ENCODE results near the gene NKX2-2.
"Not testable (repeated sequence)": the region's sequence is repeated elsewhere in the genome, so short reads cannot be mapped to it uniquely, and the experiment has no call there.

Gene NKX2-2

DNA sequence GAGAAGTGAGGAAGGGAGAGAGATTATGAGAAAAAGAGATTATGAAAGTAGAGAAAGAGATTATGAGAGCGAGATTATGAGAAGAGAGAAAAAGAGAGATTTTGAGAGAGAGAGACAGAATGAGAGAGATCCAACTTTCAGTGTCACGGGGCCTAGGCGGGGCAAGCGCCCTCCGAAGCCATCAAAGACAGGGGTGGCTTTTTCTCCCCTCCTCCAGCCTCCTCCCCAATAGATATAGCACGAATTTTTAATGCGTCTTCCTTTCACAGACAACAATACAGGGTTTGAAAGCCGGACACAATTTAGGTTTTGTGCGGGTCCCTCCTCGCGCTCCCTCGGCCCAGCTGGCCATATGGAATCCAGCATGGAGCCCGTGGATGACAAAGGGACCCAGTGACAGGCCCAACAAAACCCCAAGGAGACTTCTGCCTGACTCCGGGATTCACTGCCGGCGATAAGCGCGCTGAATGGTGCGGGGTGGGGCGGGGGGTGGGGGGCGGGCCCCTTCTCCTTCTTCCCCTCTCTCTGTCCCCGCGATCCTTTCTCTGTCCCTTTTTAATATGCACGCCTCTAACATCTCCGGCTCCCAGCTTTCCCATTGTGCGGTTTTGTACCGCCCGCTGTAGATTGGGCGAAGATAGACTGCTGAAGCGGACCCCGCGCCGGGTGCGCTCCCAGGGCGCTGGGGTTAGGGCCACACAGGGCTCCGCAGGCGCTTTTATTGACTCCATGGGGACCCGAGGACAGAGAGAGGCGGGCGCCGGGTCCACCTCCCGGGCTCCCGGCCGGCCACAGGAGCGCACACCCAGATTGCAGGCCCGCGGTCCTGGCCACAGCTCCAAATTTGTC, 5.4 kb downstream of the NKX2-2 start:
- no peak for DNase-seq

DNA sequence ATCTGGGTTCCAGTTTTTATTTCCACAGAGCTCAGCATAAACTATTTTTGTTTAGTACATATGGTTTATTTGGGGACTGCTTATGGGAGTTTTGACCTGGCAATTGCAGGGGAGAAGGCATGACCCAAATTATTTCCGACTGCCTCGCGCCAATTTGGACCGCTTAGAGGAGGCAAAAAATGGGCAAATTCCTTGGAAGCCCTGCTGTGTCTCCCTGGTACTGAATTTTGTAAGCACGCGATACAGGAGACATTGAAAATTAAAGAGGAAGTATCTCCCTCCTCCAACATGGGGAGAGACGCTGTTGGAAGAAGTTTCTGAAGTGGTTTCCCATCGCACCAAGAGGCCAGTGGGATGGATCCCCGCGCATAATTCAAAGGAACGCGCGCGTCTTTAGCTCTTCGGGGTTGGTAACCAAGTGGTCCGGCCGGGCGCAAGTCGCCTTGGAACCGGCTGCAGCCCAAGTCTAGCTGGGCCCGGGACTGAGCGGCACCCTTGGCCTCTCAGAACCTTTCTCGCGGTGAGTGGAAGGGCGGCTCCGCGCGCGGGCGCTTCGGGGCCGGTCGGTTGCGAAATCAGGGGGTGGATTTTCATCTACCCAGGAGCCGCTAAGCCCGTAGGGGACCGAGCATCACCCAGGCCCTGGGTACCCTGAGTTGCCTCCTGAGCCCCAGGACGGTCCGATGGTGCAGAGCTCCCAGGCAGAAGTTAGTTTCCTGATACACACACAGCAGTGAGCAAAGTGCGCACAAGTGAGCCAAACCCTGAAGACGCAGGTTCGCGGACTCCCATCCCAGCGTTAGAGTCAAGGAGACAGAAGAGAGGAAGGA, 6.2 kb downstream of the NKX2-2 start:
- no peak for DNase-seq

DNA sequence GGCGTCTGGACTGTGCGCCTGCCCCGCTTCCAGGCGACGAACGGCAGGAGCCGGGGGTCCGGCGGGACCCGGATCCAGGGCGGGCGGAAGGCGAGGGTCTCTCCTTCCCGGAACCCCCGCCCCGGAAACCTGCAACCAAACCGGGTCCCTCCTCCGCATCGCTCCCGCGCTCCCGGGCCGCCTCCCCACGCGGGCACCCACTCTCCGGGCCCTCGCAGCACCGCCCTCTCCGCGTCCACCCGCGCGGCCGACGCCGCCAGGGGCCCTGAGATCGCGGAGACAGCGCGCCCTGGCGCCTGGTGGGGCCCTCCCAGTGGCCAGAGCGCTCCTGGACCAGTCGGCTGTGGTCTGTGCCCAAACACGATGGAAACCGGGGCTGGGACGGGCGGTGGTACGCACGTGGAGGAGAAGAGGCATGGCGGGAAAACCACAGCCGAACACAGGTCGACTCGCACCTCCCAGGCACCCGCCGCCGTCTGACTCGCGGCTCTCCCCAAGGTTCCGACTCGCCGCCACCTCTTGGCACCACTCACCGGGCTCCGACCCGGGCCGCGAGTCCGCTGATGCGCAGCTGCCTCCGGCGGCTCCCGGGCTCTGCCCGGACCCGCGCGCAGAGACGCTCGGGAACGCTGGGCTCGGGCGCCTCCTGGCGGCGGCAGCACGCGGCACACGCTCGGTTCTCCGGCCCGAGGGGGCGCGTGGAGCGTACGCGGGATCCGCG, 7.9 kb downstream of the NKX2-2 start:
- no peak for DNase-seq

DNA sequence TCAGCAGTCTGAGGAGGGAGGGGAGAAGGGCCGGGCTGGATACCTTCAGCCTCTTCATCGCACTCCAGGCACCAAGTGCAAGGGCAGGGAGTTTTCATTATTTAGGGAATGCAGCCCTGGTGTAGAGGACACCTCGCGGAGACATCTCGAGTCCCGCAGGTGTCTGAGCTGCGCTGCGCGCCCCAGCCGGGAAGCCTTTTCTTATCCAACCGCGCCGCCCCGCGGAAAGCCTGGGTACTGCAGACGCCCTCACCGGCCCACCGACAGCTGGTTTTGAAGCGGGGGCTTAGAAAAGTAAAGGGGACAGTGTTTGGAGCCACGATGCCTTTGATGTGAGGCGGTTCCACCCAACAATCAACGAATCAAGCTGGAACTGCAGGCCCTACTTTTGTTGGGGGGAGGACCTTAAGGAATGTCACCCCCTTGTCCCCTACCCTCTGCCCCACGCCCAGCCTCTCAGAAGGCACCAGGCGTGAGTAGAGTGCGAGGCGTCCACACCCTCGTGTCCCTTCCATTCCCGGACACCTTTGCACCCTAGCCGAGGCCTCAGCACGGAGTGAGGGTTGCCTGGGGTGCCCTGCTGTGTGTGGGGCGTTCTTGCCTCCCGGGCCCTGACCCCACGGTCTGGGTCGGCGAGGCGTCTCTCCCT, 8.6 kb downstream of the NKX2-2 start:
- DNase-seq: no peak

DNA sequence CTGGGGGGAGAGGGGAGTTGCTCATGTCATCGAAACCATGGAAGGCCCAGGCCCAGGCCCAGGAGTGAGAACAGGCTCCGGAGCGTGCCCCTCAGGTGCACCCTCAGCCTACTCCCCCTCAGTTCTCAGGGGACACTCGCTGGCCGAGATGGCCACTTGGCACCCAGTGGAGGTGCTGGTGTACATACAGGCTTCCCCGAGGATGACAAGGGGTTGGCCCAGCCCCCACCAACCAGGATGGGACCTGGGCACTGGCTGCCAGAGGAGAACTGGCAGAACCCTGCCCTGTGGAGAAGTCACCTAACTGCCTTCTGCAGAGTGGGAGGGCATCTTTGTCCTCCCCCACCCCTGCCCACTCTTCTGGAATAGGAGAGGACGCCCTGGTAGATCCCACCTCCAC, 9.5 kb downstream of the NKX2-2 start:
- DNase-seq: no peak

DNA sequence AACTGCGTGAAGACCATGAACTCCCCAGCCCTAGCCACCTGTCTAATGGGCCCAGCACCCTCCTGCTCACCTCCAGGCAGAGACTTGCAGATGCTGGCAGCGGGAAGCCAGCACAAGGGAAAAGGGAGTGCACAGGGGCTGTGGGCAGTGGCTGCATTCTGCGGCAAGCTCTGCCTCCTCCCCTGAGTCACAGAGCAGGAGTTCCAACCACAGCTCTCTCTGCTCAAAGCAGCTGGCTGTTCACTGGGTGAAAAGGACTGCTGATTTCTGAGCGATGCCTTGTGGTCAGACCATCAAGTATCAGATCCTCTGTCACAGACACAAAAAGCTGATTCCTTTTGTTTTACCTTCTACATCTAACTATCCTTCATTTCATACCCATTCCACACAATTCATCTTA, 10.5 kb downstream of the NKX2-2 start:
- DNase-seq: no peak

DNA sequence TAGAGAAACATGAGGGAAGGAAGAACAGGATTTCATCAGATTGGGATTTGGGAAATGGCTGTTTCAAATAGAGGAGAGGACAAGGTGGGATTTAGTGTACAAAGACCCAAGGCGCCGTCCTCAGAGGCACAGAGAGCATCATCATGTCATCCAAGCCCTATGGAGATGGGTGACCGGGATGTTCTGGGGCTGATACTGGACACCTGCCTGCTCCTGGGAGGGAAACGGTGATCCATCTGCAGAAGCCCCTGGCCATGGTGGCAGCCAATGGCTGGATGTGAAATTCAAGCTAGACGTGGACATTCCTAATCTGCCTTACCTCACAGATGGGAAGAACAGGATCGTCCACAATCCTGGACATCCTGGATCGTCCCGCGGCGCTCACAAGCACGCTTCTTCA, 12.7 kb downstream of the NKX2-2 start:
- DNase-seq: no peak

DNA sequence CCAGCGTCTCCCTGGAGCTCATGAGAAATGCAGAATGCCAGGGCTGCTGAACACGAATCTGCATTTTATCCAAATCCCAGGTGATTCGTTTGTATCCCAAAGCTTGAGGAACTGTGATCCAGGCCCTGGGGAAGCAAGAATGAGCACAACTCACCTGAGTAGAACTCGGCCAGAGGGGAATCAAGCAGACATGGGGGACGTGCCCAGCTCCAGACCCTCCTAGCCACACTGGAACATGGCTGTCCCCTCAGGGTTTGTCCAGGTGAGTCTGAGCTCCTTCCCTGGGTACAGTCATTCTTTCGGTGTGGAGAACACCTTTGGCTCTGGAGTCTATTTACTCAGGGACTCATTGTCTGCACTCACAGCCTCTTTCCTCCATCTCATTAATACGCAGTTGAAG, 13.3 kb downstream of the NKX2-2 start:
- no peak for DNase-seq

DNA sequence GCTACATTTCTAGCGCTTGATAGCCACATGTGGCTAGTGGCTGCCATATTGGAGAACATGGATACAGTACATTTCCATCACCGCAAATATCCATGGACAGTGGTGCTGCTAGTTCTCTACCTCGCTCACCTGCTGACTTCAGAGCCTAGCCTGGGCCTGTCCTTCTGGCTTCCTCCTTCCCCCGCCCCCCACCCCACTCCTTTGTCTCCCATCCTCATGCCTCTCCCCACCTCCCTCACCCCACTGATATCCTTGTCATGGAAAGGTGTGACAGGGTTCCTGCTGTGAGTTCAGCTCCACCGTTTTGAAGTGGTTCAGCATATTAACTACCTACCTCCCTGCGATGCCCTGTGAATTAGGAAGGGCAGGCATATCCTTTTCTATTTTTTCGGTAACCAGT, 14.2 kb downstream of the NKX2-2 start:
- no peak for DNase-seq

DNA sequence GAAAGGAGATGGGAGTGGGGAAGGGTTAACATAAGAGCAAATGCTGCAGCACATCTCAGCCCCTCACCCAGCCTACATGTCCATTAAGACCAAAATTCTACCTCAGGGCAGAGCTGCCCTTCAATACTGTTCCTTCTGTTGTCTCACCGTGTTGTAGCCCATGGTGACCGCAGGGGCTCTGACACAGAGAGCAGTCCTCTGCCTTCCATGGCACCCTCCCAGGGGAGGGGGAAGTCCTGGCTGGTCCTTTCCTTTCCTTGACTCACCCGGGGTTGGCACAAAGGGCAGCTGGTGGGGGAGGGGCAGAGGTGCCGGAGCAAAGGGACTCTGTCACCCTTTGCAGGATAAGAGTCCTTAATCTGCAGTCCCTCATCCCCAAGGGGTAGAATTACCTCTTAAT, 15.2 kb downstream of the NKX2-2 start:
- no peak for DNase-seq

DNA sequence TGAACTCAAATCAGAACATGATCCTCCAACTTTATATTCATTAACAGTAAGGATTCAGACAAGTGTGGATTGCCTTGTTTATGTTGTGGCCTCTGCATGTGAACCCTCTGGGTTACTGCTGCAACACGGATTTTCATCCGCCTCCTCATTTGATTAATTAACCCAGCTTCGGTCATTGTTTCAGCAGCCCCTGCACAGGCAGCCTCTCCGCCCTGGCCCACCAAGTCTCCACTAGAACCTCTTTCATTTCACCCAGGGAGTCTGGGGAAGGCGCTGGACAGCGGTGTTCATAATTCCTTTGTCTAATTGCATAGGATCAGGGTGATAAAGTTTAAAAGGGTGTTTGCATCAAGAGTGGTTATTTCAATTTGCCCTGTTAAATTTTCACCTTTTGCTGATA, 15.7 kb downstream of the NKX2-2 start:
- no peak for DNase-seq

DNA sequence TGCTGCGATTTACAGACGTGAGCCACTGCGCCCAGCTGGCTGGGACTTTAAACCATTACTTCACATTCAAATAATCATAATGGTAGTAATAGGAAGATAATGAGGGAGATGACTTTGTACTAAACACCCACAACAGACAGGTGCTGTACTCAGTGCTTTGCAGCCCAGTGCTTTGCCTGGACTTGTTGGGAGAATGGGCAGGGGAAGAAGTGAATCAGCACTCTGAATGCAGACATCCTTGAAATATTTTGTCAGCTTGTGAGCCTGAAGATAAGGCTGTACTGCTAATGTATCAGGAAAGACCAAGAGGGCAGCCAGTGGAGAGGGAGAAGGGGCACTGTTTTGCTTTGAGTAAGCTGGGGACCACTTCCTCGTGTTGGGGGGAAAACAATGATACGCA, 17.4 kb downstream of the NKX2-2 start:
- no peak for DNase-seq

DNA sequence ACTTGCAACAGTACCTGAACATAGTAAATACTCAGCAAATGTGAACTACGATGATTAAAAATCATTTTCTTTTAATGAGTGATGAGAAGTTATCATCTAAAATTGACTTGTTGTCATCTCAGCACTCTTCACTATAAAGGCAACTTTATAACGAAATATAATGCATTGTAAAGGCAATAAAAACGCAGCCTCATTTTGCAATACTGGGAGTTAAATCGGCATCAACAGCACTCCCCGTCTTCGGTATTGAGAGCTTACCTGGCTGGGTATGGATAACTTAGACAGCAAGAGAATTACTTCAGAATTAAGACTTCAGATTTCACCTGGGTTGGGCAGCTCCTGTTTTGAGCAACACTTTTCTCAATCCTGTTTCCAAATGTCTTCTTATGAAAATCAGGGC, 20.8 kb downstream of the NKX2-2 start:
- no peak for DNase-seq

DNA sequence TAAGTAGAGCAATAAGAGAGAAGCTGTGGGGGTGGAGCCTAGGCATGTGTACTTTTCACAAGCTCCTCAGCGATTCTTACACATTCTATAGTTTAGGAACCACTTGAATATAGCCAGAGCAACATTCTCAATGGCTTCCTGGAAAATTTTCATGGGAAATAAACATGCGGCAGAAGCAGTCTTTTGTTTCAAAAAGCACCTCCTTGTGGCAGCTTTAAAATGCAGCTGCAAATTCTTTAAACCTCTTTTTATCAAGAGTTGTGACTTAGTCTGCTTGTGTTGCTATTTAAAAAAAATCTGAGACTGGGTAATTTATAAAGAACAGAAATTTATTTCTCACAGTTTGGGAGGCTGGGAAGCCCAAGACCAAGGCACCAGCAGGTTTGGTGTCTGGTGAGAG, 23.8 kb downstream of the NKX2-2 start:
- DNase-seq: no peak

DNA sequence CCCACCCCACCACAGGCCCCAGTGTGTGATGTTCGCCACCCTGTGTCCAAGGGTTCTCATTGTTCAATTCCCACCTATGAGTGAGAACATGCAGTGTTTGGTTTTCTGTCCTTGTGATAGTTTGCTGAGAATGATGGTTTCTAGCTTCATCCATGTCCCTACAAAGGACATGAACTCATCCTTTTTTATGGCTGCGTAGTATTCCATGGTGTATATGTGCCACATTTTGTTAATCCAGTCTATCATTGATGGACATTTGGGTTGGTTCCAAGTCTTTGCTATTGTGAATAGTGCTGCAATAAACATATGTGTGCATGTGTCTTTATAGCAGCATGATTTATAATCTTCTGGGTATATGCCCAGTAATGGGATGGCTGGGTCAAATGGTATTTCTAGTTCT, 33.7 kb downstream of the NKX2-2 start:
- not testable (repeated sequence) for DNase-seq

DNA sequence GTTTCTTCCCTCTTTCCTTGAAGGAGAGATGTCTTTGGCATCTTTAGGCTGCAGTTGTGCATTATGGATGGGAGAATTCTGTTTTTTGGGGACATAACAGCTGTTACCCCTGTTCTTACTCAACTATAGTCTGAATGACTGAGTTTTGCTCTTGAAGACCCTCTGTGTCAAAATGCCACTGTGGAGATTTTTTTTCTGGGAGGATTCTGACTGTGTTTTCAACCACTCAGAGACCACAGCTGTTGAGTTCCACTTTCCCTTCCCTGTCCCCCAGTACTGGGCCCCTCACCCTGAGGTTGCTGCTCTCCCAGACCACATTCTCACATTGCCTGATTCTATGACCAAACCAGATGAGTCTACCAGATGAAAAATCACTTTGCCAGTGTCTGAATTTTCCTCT, 48.1 kb downstream of the NKX2-2 start:
- DNase-seq: no peak

DNA sequence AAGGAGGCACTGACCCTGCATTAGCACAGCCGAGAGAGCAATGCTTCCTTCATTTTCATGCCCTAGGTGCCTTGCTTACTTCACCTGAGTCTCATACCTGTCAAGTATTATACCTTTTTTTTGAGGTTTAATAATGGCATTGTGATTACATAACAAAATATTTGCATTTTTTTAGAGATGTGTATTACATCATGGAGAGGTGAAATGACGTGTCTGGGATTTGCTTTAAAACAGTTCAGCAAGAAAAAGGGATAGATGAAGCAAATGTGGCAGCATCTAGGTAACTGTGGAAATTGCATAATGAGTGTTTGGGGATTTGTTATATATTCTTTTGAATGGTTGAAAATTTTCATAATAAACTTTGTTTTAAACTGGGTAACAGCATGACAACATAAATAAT, 48.9 kb downstream of the NKX2-2 start:
- DNase-seq: no peak
